K562 (cell line): ENCODE data around the gene TMEM60. TPM values are rescaled to one million over a fixed set of nuclear protein-coding genes. Genes with fewer than 3 reads are reported as not detected.

Experiments
- CSDE1 ChIP-seq, 2 experiments: fragments of 450-650 bp; IDR thresholded peaks; 2 replicates each; pipeline ENCODE4 v1.6.1; 2016; ENCODE audit warnings: mild to moderate bottlenecking in 1 of 2
- HDAC2 ChIP-seq: fragments of 450-650 bp; IDR thresholded peaks from 2 replicates; pipeline ENCODE4 v1.6.1; 2016; ENCODE audit warnings: mild to moderate bottlenecking
- HDGF ChIP-seq: fragments of 450-650 bp; IDR thresholded peaks from 2 replicates; pipeline ENCODE4 v1.6.1; 2016
- HMG20A ChIP-seq: fragments of 450-650 bp; formaldehyde crosslinking; conservative IDR thresholded peaks from 2 replicates; pipeline ENCODE4 v1.4.0; 2020; ENCODE audit warnings: mild to moderate bottlenecking, mixed read lengths
- MYNN ChIP-seq, 2 experiments: sonication (generic); formaldehyde crosslinking in 1 of 2; IDR thresholded peaks; 2 replicates each; pipeline versions ENCODE4 v1.5.0 to v1.6.1; 2016 to 2020; ENCODE audit warnings: antibody characterized with exemption in 1 of 2, missing genetic modification reagents in 1 of 2
- NEUROD1 ChIP-seq: fragments of 150-350 bp; IDR thresholded peaks from 2 replicates; pipeline ENCODE4 v1.6.1; 2014; ENCODE audit warnings: borderline replicate concordance, low read length, low read depth; ENCODE audit not compliant: partially characterized antibody
- NR1H2 ChIP-seq: sonication (generic); formaldehyde crosslinking; IDR thresholded peaks from 2 replicates; pipeline ENCODE4 v1.4.0; 2020; ENCODE audit warnings: mild to moderate bottlenecking, missing genetic modification reagents
- PHF8 ChIP-seq: fragments of 200-600 bp; sonication (generic); IDR thresholded peaks from 2 replicates; pipeline ENCODE4 v1.6.1; 2012; ENCODE audit warnings: mixed run types, mild to moderate bottlenecking, inconsistent platforms, low read length, moderate library complexity, borderline replicate concordance
- RBBP5 ChIP-seq: fragments of 200-600 bp; sonication (generic); IDR thresholded peaks from 2 replicates; pipeline ENCODE4 v1.6.1; 2012; ENCODE audit warnings: borderline replicate concordance, mild to moderate bottlenecking, low read length, control low read depth, inconsistent platforms; ENCODE audit not compliant: insufficient read depth, poor library complexity, severe bottlenecking
- SMAD4 ChIP-seq: fragments of 250-450 bp; sonication (Bioruptor Pico); conservative IDR thresholded peaks from 2 replicates; pipeline ENCODE4 v1.8.0; 2021; ENCODE audit warnings: inconsistent platforms, mild to moderate bottlenecking, moderate library complexity
- SMC3 ChIP-seq: conservative IDR thresholded peaks from 2 replicates; pipeline ENCODE4 v1.6.1; 2011; ENCODE audit warnings: low read depth, low read length, improper control_type of control experiment; ENCODE audit not compliant: insufficient read depth
- SUPT5H ChIP-seq: fragments of 450-650 bp; IDR thresholded peaks from 2 replicates; pipeline ENCODE4 v1.6.1; 2016
- ZNF133 ChIP-seq: fragments of 250-450 bp; sonication (Bioruptor Pico); IDR thresholded peaks from 2 replicates; pipeline ENCODE4 v1.4.0; 2020; ENCODE audit warnings: mild to moderate bottlenecking
- ZNF408 ChIP-seq: fragments of 250-450 bp; sonication (Bioruptor Pico); IDR thresholded peaks from 2 replicates; pipeline ENCODE4 v1.4.0; 2020; ENCODE audit warnings: low read depth, mild to moderate bottlenecking, moderate library complexity
- ZNF507 ChIP-seq: conservative IDR thresholded peaks from 2 replicates; pipeline ENCODE4 v1.6.1; 2017; ENCODE audit warnings: missing genetic modification characterization, missing compliant biosample characterization
- ZNF830 ChIP-seq: fragments of 250-450 bp; sonication (Bioruptor Pico); IDR thresholded peaks from 2 replicates; pipeline ENCODE4 v1.5.0; 2021; ENCODE audit warnings: mild to moderate bottlenecking
- polyA plus RNA-seq, 8 experiments: library from polyadenylated mRNA; depleted of rRNA in 4 of 8; stranded (reverse) in 5 of 8; unstranded in 3 of 8; fragments of >200 nt; fragmentation: Nextera tagmentation in 2 of 8; fragmentation: Illumina TruSeq in 1 of 8; extraction: Ambion mirVana in 2 of 8; extraction: Trizol in 1 of 8; gene quantifications; 2 replicates each; pipeline versions ENCODE4 v1.2.1 to v1.2.3, GENCODE V29; 2011 to 2014; ENCODE audit warnings: inconsistent platforms in 1 of 8, missing spikeins in 1 of 8
- total RNA-seq, 7 experiments: library from RNA; depleted of rRNA in 6 of 7; stranded (reverse); fragments of >200 nt in 6 of 7; fragmentation: Illumina TruSeq in 2 of 7; extraction: Trizol in 2 of 7; gene quantifications; 2 replicates each; pipeline versions ENCODE4 v1.2.1 to v1.2.3, GENCODE V29; 2011 to 2021; ENCODE audit warnings: low replicate concordance in 1 of 7
- TF ChIP-seq, protein P1 (sequence below): fragments of 450-650 bp; formaldehyde crosslinking; IDR thresholded peaks from 2 replicates; pipeline ENCODE4 v1.4.0; 2020; ENCODE audit warnings: mild to moderate bottlenecking, mixed read lengths
- TF ChIP-seq, protein P2 (sequence below): sonication (generic); formaldehyde crosslinking; IDR thresholded peaks from 2 replicates; pipeline ENCODE4 v1.9.0; 2022; ENCODE audit warnings: mild to moderate bottlenecking, missing genetic modification reagents
- TF ChIP-seq, protein P3 (sequence below): fragments of 250-450 bp; sonication (Bioruptor Pico); IDR thresholded peaks from 2 replicates; pipeline ENCODE4 v1.4.0; 2020; ENCODE audit warnings: mild to moderate bottlenecking
- TF ChIP-seq, protein P4 (sequence below): fragments of 150-350 bp; conservative IDR thresholded peaks from 2 replicates; pipeline ENCODE4 v1.6.1; 2014; ENCODE audit warnings: low read length
- TF ChIP-seq, protein P5 (sequence below), 2 experiments: fragments of 450-650 bp in 1 of 2; sonication (generic) in 1 of 2; formaldehyde crosslinking; conservative IDR thresholded peaks; 2 replicates each; pipeline versions ENCODE4 v1.4.0 to v1.8.1; 2020 to 2022; ENCODE audit warnings: mild to moderate bottlenecking in 1 of 2, missing genetic modification reagents in 1 of 2

The TMEM60 gene
- total and polyA plus RNA-seq, 9 of the 15 experiments (the other 6 are each of a cell fraction or from before 2014, with no cell fraction given): 12.5 to 140 (median 38.4) TPM

DNA sequence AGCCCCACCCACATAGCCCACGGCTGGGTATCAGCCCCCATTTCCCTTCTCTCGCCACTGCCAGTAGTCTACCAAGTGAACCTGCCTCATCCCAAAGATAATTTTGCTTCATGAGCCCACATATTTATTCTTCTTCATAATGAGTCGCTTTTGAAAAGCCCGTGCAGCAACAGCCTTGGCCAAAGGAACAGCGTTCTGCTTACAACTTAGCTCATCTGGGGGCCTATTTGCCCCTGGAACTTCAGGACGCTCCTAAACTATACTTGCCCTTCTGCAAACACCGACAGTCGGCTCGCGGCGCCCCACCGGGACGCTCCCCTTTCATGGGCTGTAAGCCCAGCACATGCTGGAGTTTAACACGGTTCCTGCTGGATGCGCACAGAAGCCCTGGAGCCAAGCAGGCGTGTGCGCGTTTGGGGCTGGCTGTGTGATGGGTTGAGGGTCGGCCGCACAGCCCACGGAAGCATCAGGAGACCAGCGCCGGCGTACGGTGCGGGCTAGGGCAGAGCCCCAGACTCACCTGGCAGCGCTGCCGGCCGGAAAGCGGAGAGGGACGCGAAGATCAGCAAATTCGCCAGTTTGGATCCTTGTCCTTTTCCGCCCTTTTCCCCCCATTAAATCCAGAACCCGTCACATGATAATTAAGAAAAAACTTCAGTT, 370 bp downstream of the TMEM60 start (continued):
- TF ChIP-seq, protein P1, sequence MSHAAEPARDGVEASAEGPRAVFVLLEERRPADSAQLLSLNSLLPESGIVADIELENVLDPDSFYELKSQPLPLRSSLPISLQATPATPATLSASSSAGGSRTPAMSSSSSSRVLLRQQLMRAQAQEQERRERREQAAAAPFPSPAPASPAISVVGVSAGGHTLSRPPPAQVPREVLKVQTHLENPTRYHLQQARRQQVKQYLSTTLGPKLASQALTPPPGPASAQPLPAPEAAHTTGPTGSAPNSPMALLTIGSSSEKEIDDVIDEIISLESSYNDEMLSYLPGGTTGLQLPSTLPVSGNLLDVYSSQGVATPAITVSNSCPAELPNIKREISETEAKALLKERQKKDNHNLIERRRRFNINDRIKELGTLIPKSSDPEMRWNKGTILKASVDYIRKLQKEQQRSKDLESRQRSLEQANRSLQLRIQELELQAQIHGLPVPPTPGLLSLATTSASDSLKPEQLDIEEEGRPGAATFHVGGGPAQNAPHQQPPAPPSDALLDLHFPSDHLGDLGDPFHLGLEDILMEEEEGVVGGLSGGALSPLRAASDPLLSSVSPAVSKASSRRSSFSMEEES (CRISPR knock-in tag): peak; percentile 43
- TF ChIP-seq SMC3: no peak
- TF ChIP-seq, protein P2, sequence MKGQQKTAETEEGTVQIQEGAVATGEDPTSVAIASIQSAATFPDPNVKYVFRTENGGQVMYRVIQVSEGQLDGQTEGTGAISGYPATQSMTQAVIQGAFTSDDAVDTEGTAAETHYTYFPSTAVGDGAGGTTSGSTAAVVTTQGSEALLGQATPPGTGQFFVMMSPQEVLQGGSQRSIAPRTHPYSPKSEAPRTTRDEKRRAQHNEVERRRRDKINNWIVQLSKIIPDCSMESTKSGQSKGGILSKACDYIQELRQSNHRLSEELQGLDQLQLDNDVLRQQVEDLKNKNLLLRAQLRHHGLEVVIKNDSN (CRISPR knock-in tag): 0 out of 2 replicates have a peak, but pooled peaks have one; percentile 32
- TF ChIP-seq SMAD4 (CRISPR knock-in tag): peak; percentile 13
- no peak for TF ChIP-seq NEUROD1
- no peak for TF ChIP-seq MYNN (IDR thresholded peaks at IDR 0.05)
- no peak for TF ChIP-seq MYNN (CRISPR knock-in tag; IDR thresholded peaks at IDR 0.05)
- TF ChIP-seq, protein P3, sequence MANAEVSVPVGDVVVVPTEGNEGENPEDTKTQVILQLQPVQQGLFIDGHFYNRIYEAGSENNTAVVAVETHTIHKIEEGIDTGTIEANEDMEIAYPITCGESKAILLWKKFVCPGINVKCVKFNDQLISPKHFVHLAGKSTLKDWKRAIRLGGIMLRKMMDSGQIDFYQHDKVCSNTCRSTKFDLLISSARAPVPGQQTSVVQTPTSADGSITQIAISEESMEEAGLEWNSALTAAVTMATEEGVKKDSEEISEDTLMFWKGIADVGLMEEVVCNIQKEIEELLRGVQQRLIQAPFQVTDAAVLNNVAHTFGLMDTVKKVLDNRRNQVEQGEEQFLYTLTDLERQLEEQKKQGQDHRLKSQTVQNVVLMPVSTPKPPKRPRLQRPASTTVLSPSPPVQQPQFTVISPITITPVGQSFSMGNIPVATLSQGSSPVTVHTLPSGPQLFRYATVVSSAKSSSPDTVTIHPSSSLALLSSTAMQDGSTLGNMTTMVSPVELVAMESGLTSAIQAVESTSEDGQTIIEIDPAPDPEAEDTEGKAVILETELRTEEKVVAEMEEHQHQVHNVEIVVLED: peak; percentile 46; the same call in 1 of the 2 replicates
- 0 out of 2 replicates have a peak, but pooled peaks have one; percentile 81 for TF ChIP-seq ZNF830 (CRISPR knock-in tag)
- 0 out of 2 replicates have a peak, but pooled peaks have one; percentile 49 for TF ChIP-seq HMG20A (CRISPR knock-in tag)
- TF ChIP-seq PHF8: peak; percentile 56
- peak; percentile 59; the same call in 1 of the 2 replicates for TF ChIP-seq HDAC2
- TF ChIP-seq HDGF: no peak
- no peak for TF ChIP-seq ZNF133 (CRISPR knock-in tag)
- TF ChIP-seq, protein P4, sequence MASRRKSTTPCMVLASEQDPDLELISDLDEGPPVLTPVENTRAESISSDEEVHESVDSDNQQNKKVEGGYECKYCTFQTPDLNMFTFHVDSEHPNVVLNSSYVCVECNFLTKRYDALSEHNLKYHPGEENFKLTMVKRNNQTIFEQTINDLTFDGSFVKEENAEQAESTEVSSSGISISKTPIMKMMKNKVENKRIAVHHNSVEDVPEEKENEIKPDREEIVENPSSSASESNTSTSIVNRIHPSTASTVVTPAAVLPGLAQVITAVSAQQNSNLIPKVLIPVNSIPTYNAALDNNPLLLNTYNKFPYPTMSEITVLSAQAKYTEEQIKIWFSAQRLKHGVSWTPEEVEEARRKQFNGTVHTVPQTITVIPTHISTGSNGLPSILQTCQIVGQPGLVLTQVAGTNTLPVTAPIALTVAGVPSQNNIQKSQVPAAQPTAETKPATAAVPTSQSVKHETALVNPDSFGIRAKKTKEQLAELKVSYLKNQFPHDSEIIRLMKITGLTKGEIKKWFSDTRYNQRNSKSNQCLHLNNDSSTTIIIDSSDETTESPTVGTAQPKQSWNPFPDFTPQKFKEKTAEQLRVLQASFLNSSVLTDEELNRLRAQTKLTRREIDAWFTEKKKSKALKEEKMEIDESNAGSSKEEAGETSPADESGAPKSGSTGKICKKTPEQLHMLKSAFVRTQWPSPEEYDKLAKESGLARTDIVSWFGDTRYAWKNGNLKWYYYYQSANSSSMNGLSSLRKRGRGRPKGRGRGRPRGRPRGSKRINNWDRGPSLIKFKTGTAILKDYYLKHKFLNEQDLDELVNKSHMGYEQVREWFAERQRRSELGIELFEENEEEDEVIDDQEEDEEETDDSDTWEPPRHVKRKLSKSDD: no peak
- peak; percentile 69 for TF ChIP-seq SUPT5H
- 0 out of 2 replicates have a peak, but pooled peaks have one; percentile 75 for TF ChIP-seq NR1H2
- TF ChIP-seq ZNF408 (CRISPR knock-in tag): no peak
- TF ChIP-seq RBBP5: peak; percentile 50
- TF ChIP-seq, protein P5, sequence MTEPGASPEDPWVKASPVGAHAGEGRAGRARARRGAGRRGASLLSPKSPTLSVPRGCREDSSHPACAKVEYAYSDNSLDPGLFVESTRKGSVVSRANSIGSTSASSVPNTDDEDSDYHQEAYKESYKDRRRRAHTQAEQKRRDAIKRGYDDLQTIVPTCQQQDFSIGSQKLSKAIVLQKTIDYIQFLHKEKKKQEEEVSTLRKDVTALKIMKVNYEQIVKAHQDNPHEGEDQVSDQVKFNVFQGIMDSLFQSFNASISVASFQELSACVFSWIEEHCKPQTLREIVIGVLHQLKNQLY (CRISPR knock-in tag; conservative IDR thresholded peaks at IDR 0.05): 0 out of 4 replicates have a peak, but pooled peaks have one; percentile 39 to 46
- TF ChIP-seq ZNF507: no peak
- TF ChIP-seq CSDE1 (IDR thresholded peaks at IDR 0.05): no peak
